Endothelial cell (in vitro differentiated cells): ENCODE data around the gene EIF4E. TPM values are rescaled to one million over a fixed set of nuclear protein-coding genes. Genes with fewer than 3 reads are reported as not detected.

ENCODE experiments used
- DNase-seq: peaks from one replicate; pipeline ENCODE4 v3.0.0; 2021; ENCODE audit warnings: low spot score
- H3K27ac Mint-ChIP-seq: one replicate; pipeline ENCODE4 v1.8.0; 2021; ENCODE audit warnings: mixed read lengths, inconsistent platforms; ENCODE audit not compliant: unreplicated experiment
- H3K27me3 Mint-ChIP-seq: one replicate; pipeline ENCODE4 v1.8.0; 2021; ENCODE audit warnings: mild to moderate bottlenecking, moderate library complexity, mixed read lengths, inconsistent platforms; ENCODE audit not compliant: unreplicated experiment
- H3K36me3 Mint-ChIP-seq: one replicate; pipeline ENCODE4 v1.8.0; 2021; ENCODE audit warnings: mild to moderate bottlenecking, low read depth, mixed read lengths, inconsistent platforms; ENCODE audit not compliant: unreplicated experiment
- H3K4me1 Mint-ChIP-seq: one replicate; pipeline ENCODE4 v1.8.0; 2021; ENCODE audit warnings: mild to moderate bottlenecking, mixed read lengths, inconsistent platforms; ENCODE audit not compliant: unreplicated experiment
- H3K4me3 Mint-ChIP-seq: one replicate; pipeline ENCODE4 v1.8.0; 2021; ENCODE audit warnings: mild to moderate bottlenecking, mixed read lengths, inconsistent platforms; ENCODE audit not compliant: unreplicated experiment
- H3K9me3 Mint-ChIP-seq: one replicate; pipeline ENCODE4 v1.8.0; 2021; ENCODE audit warnings: mixed read lengths, inconsistent platforms; ENCODE audit not compliant: unreplicated experiment
- total RNA-seq: library from RNA; stranded (reverse); fragmentation: NEBNext Ultra II Directional; extraction: Animal tissue kit (Norgen Biotek cat#: 25700); gene quantifications from one replicate; pipeline ENCODE4 v1.2.1, GENCODE V29; 2021; ENCODE audit not compliant: unreplicated experiment
- TF ChIP-seq, protein P1 (sequence below): fragments of 200-600 bp; sonication (generic); IDR thresholded peaks from one replicate; pipeline ENCODE4 v1.5.0; 2021; ENCODE audit warnings: antibody characterized with exemption; ENCODE audit not compliant: unreplicated experiment

EIF4E gene
- total RNA-seq, 1 donor from 2014 or later, result 78.9 TPM

DNA sequence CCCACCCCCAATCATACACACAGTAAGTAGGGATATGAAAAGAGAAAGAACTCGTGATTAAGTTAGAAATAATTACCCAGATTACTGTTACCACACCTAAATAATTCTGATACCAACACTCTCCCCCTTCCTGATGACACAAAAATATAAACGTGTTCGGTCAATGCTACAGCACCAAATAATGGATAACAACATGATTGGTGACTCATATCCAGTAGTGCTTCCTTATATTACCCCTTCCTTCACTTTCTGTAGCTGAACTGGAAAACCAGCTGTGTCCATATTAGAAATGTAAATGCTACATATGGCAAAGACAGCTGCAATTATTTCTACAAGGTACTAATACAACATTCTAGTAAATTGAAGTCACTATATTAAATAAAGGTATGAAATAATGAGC is 20.8 kb downstream of the EIF4E start:
- Mint-ChIP-seq H3K9me3 (no peaks in the 10 kb centered on the region), H3K36me3 (no peaks in the 10 kb centered on the region), H3K4me1 (peaks cover 2% of the 10 kb centered on the region)

DNA sequence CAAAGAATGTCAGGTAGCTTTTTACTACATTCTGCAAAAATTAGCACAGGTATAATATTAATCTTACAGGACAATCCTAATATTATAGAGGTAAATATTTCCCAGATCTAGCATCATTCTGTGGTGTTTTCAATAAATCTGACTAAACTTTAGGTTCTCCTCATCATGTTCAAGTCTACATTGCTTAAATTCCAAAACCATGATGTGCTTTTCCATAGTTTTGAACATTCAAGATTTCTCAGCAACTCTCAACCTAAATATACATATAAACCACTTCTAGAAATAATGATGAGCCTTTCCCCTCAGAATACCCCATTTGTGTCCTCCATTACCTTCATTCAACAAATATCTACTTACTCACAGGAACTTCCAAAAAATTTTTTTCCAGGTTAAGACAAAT is 23.1 kb downstream of the EIF4E start:
- H3K36me3 Mint-ChIP-seq, result peaks cover 5% of the 10 kb centered on the region
- H3K4me3 Mint-ChIP-seq, result no peak overlapping the region
- TF ChIP-seq, protein P1, sequence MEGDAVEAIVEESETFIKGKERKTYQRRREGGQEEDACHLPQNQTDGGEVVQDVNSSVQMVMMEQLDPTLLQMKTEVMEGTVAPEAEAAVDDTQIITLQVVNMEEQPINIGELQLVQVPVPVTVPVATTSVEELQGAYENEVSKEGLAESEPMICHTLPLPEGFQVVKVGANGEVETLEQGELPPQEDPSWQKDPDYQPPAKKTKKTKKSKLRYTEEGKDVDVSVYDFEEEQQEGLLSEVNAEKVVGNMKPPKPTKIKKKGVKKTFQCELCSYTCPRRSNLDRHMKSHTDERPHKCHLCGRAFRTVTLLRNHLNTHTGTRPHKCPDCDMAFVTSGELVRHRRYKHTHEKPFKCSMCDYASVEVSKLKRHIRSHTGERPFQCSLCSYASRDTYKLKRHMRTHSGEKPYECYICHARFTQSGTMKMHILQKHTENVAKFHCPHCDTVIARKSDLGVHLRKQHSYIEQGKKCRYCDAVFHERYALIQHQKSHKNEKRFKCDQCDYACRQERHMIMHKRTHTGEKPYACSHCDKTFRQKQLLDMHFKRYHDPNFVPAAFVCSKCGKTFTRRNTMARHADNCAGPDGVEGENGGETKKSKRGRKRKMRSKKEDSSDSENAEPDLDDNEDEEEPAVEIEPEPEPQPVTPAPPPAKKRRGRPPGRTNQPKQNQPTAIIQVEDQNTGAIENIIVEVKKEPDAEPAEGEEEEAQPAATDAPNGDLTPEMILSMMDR, result no peak
- no peaks in the 10 kb centered on the region for H3K9me3 Mint-ChIP-seq
- peaks cover 2% of the 10 kb centered on the region for H3K4me1 Mint-ChIP-seq
- no peak for DNase-seq
- H3K27me3 Mint-ChIP-seq, result no peaks in the 10 kb centered on the region
- no peak overlapping the region for H3K27ac Mint-ChIP-seq

More for the DNA sequence above, 20.8 kb downstream of the EIF4E start:
- TF ChIP-seq, protein P1, result no peak
- DNase-seq, result no peak
- no peaks in the 10 kb centered on the region for H3K27me3 Mint-ChIP-seq
- H3K4me3 Mint-ChIP-seq, result no peak overlapping the region
- no peak overlapping the region for H3K27ac Mint-ChIP-seq

DNA sequence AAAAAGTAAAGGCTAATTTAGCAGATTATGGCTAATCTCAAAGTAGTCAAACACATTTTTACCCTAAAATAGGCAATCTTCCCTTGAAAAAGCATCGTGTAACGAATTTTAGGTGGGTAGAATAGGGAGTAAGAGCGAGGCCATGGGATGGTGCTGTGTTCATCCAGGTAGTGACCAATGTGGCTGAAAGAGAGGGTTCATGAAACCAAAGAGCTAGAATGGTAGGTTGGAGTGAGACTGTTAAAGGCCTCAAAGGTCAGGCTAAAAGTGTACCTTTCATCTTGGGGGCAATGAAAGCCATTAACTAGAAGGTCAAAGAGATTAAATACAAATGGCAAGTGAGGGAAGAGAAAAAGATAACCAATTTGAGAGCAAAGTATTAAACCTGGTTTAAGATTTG is 23.6 kb downstream of the EIF4E start:
- peaks cover 5% of the 10 kb centered on the region for H3K36me3 Mint-ChIP-seq
- no peak overlapping the region for H3K4me3 Mint-ChIP-seq
- H3K9me3 Mint-ChIP-seq, result no peaks in the 10 kb centered on the region
- peaks cover 1% of the 10 kb centered on the region for H3K27me3 Mint-ChIP-seq
- TF ChIP-seq, protein P1, result no peak
- DNase-seq, result no peak
- H3K27ac Mint-ChIP-seq, result no peak overlapping the region
- peaks cover 2% of the 10 kb centered on the region for H3K4me1 Mint-ChIP-seq

DNA sequence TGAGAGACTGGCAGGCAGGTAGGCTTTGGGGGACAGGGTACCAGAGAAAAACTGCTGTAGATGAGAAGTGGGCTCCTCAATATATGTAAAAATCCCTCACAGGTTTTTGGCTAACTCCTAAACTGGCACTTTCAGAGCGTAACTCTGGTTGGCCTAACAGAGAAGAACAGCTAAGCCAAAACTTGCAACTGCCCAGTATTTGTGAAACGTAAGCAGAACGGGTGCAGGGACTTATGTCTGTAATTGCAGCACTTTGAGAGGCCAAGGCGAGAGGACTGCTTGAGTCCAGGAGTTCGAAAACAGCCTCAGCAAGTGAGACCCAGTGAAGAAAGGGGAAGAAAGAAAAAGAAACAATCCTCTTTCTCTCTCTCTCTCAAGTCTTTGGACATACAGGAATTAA is 25.0 kb downstream of the EIF4E start:
- H3K4me1 Mint-ChIP-seq, result peaks cover 1% of the 10 kb centered on the region
- H3K36me3 Mint-ChIP-seq, result peaks cover 5% of the 10 kb centered on the region
- no peaks in the 10 kb centered on the region for H3K9me3 Mint-ChIP-seq
- H3K27me3 Mint-ChIP-seq, result peaks cover 1% of the 10 kb centered on the region
- H3K27ac Mint-ChIP-seq, result no peak overlapping the region
- no peak overlapping the region for H3K4me3 Mint-ChIP-seq
- TF ChIP-seq, protein P1, result no peak
- no peak for DNase-seq

DNA sequence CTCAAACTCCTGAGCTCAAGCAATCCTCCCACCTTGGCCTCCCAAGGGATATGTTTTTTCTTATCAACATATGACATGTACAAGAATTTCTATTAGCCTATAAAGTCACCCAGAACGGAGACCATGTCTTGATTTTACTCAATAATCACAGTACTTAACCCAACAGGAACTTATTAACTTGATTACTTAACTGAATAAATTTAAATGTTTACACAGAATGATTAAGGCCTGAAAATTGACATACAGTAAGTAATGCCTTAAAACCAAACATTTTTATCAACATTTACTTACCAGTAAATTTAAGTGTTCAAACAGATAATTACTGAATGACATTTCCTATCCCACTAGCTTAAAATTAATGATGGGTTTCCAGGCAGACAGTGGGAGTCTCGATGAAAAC is 25.4 kb downstream of the EIF4E start:
- TF ChIP-seq, protein P1, result no peak

More for the DNA sequence above, 25.4 kb downstream of the EIF4E start:
- DNase-seq, result no peak
- Mint-ChIP-seq H3K36me3 (peaks cover 5% of the 10 kb centered on the region), H3K4me3 (no peak overlapping the region), H3K9me3 (no peaks in the 10 kb centered on the region), H3K27ac (no peak overlapping the region), H3K4me1 (no peaks in the 10 kb centered on the region), H3K27me3 (peaks cover 1% of the 10 kb centered on the region)
